SU-DHL-6 (cell line): ENCODE measurements around the gene B2M.

Experiments
- CTCF ChIP-seq: fragments of 200-600 bp; sonication (generic); IDR thresholded peaks from one replicate; pipeline ENCODE4 v1.5.1; 2017; ENCODE audit warnings: antibody characterized with exemption, mild to moderate bottlenecking, low read length, moderate library complexity; ENCODE audit not compliant: insufficient read depth, poor library complexity, severe bottlenecking
- EZH2phosphoT487 ChIP-seq: fragments of 200-600 bp; sonication (generic), shearing (Covaris generic); conservative IDR thresholded peaks from 2 replicates; pipeline ENCODE4 v1.6.1; 2018; ENCODE audit warnings: mild to moderate bottlenecking, antibody characterized with exemption, low read length, moderate library complexity, mixed read lengths

DNA sequence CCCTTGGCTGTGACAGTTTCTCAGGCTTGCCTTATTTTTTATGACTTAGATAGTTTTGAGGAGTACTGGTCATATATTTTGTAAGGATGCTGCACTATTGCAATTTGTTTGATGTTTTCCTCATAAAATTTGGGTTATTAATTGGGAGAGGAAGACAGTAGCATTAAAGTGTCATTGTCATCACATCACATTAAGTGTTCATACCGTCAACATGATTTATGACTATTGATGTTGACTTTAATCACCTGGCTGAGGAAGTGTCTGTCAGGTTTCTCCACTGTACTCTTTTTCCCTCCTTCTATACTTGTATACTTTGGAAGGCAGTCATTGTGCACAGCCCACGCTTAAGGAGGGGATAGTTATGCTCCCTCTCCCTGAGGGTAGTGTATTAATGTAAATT is 51.9 kb downstream of the B2M start:
- TF ChIP-seq CTCF = no peak
- no peak for TF ChIP-seq EZH2phosphoT487
